Neural cell (in vitro differentiated cells): ENCODE results near the gene CEBPA. TPM values are rescaled to one million over a fixed set of nuclear protein-coding genes. Genes with fewer than 3 reads are reported as not detected.

ENCODE experiments used
- H2AFZ ChIP-seq: fragments of 200-600, 300-800 bp; sonication (generic), shearing (Covaris generic); 2 replicates; pipeline ENCODE4 v1.6.0; 2014; ENCODE audit warnings: low read depth, mild to moderate bottlenecking, antibody characterized with exemption, low read length, moderate library complexity
- H3F3A ChIP-seq: fragments of 200-600 bp; shearing (Covaris generic); 2 replicates; pipeline ENCODE4 v1.6.1; 2016; ENCODE audit warnings: mild to moderate bottlenecking, moderate library complexity, mixed read lengths, antibody characterized with exemption, low read length; ENCODE audit not compliant: insufficient read depth, poor library complexity, severe bottlenecking
- H3K27ac ChIP-seq: fragments of 200-600, 300-800 bp; sonication (generic), shearing (Covaris generic); 2 replicates; pipeline ENCODE4 v1.5.1; 2014; ENCODE audit warnings: mild to moderate bottlenecking, low read length, moderate library complexity
- H3K27me3 ChIP-seq: fragments of 300-800, 200-600 bp; sonication (generic), shearing (Covaris generic); 2 replicates; pipeline ENCODE4 v1.6.0; 2014; ENCODE audit warnings: mild to moderate bottlenecking, low read depth, low read length, moderate library complexity; ENCODE audit not compliant: insufficient read depth
- H3K36me3 ChIP-seq: fragments of 300-800, 200-600 bp; sonication (generic), shearing (Covaris generic); 2 replicates; pipeline ENCODE4 v1.5.1; 2014; ENCODE audit warnings: mild to moderate bottlenecking, antibody characterized with exemption, low read length, moderate library complexity; ENCODE audit not compliant: insufficient read depth
- H3K4me2 ChIP-seq: fragments of 300-800, 200-600 bp; sonication (generic), shearing (Covaris generic); 2 replicates; pipeline ENCODE4 v1.6.0; 2014; ENCODE audit warnings: mild to moderate bottlenecking, low read length
- H3K4me3 ChIP-seq: fragments of 300-800, 200-600 bp; sonication (generic), shearing (Covaris generic); 2 replicates; pipeline ENCODE4 v1.5.1; 2014; ENCODE audit warnings: mild to moderate bottlenecking, low read length, moderate library complexity
- H3K79me2 ChIP-seq: fragments of 200-600 bp; shearing (Covaris generic); replicated peaks from 2 replicates; pipeline ENCODE4 v1.6.0; 2014; ENCODE audit warnings: mild to moderate bottlenecking, low read length, moderate library complexity; ENCODE audit not compliant: insufficient read depth
- H3K9ac ChIP-seq: fragments of 300-800, 200-600 bp; sonication (generic), shearing (Covaris generic); 2 replicates; pipeline ENCODE4 v1.6.1; 2016; ENCODE audit warnings: mild to moderate bottlenecking, low read length, mixed read lengths
- H3K9me2 ChIP-seq: fragments of 200-600 bp; shearing (Covaris generic); 2 replicates; pipeline ENCODE4 v1.6.1; 2016; ENCODE audit warnings: mild to moderate bottlenecking, low read length, mixed read lengths; ENCODE audit not compliant: insufficient read depth
- H3K9me3 ChIP-seq: fragments of 200-600, 300-800 bp; sonication (generic), shearing (Covaris generic); 2 replicates; pipeline ENCODE4 v1.6.1; 2016; ENCODE audit warnings: mild to moderate bottlenecking, mixed run types, low read length, moderate library complexity, mixed read lengths
- H4K20me1 ChIP-seq: fragments of 200-600 bp; shearing (Covaris generic); 2 replicates; pipeline ENCODE4 v1.6.1; 2016; ENCODE audit warnings: mild to moderate bottlenecking, mixed run types; ENCODE audit not compliant: insufficient read depth
- CTCF ChIP-seq: fragments of 450-650 bp; IDR thresholded peaks from 2 replicates; pipeline ENCODE4 v1.5.1; 2014; ENCODE audit warnings: antibody characterized with exemption, mild to moderate bottlenecking, moderate library complexity; ENCODE audit not compliant: poor library complexity, severe bottlenecking
- EP300 ChIP-seq: fragments of 450-650 bp; conservative IDR thresholded peaks from 2 replicates; pipeline ENCODE4 v1.6.1; 2014; ENCODE audit warnings: antibody characterized with exemption, mild to moderate bottlenecking, moderate library complexity; ENCODE audit not compliant: poor library complexity, severe bottlenecking
- EZH2 ChIP-seq: fragments of 200-600, 300-800 bp; shearing (Covaris generic), sonication (generic); IDR thresholded peaks from 2 replicates; pipeline ENCODE4 v1.6.1; 2014; ENCODE audit warnings: antibody characterized with exemption, low read length, borderline replicate concordance, mild to moderate bottlenecking; ENCODE audit not compliant: insufficient read depth, poor library complexity, severe bottlenecking
- MXI1 ChIP-seq: fragments of 450-650 bp; conservative IDR thresholded peaks from 2 replicates; pipeline ENCODE4 v1.6.1; 2014; ENCODE audit warnings: antibody characterized with exemption, mild to moderate bottlenecking; ENCODE audit not compliant: poor library complexity, severe bottlenecking
- POLR2AphosphoS5 ChIP-seq: IDR thresholded peaks from 2 replicates; pipeline ENCODE4 v1.6.1; 2012
- RAD21 ChIP-seq: fragments of 450-650 bp; conservative IDR thresholded peaks from 2 replicates; pipeline ENCODE4 v1.6.1; 2014; ENCODE audit warnings: antibody characterized with exemption, mild to moderate bottlenecking, moderate library complexity
- REST ChIP-seq: IDR thresholded peaks from 2 replicates; pipeline ENCODE4 v1.6.1; 2012; ENCODE audit warnings: borderline replicate concordance
- SMC3 ChIP-seq: fragments of 450-650 bp; conservative IDR thresholded peaks from 2 replicates; pipeline ENCODE4 v1.6.1; 2014; ENCODE audit warnings: antibody characterized with exemption, mild to moderate bottlenecking, moderate library complexity; ENCODE audit not compliant: poor library complexity
- TAF1 ChIP-seq: IDR thresholded peaks from 2 replicates; pipeline ENCODE4 v1.6.1; 2012; ENCODE audit warnings: low read depth
- polyA plus RNA-seq: library from polyadenylated mRNA; depleted of rRNA; stranded (reverse); fragments of >200 nt; gene quantifications from 2 replicates; pipeline ENCODE4 v1.2.3, GENCODE V29; 2014

Gene CEBPA
- polyA plus RNA-seq, 1 donor from 2014 or later: 2.6 TPM

GRCh38 chr19:33310606-33311325 lies 8.4 kb upstream of the CEBPA start:
- no peak overlapping the region for H3K4me2 ChIP-seq
- H2AFZ ChIP-seq: no peak overlapping the region
- no peaks in the 10 kb centered on the region for H4K20me1 ChIP-seq
- TF ChIP-seq MXI1 (no peak), POLR2AphosphoS5 (no peak), CTCF (no peak), EZH2 (no peak), TAF1 (no peak), REST (no peak), SMC3 (no peak), RAD21 (no peak), EP300 (no peak)
- no peaks in the 10 kb centered on the region for H3K36me3 ChIP-seq
- no peak overlapping the region for H3K9ac ChIP-seq
- H3K4me3 ChIP-seq: no peak overlapping the region
- no peaks in the 10 kb centered on the region for H3K79me2 ChIP-seq
- H3K27ac ChIP-seq: no peak overlapping the region
- H3K9me2 ChIP-seq: no peaks in the 10 kb centered on the region
- H3K9me3 ChIP-seq: no peaks in the 10 kb centered on the region
- no peaks in the 10 kb centered on the region for H3K27me3 ChIP-seq
- no peaks in the 10 kb centered on the region for H3F3A ChIP-seq

GRCh38 chr19:33309826-33310225 lies 7.5 kb upstream of the CEBPA start:
- Histone ChIP-seq H3K9me3 (no peaks in the 10 kb centered on the region), H3K36me3 (no peaks in the 10 kb centered on the region), H3K4me2 (no peak overlapping the region), H3K9ac (no peak overlapping the region), H3K4me3 (no peak overlapping the region), H3F3A (no peaks in the 10 kb centered on the region), H3K9me2 (no peaks in the 10 kb centered on the region), H3K79me2 (no peaks in the 10 kb centered on the region), H2AFZ (no peak overlapping the region), H4K20me1 (no peaks in the 10 kb centered on the region), H3K27ac (no peak overlapping the region), H3K27me3 (no peaks in the 10 kb centered on the region)
- no peak for TF ChIP-seq MXI1
- TF ChIP-seq TAF1: no peak
- no peak for TF ChIP-seq EP300
- TF ChIP-seq SMC3: no peak
- TF ChIP-seq RAD21: no peak
- TF ChIP-seq EZH2: no peak
- TF ChIP-seq POLR2AphosphoS5: no peak
